Activated CD4-positive, alpha-beta memory T cell treated with anti-CD3 and anti-CD28 coated beads for 36 hours (primary cell): ENCODE data around the gene SNX30. TPM values are rescaled to one million over a fixed set of nuclear protein-coding genes. Genes with fewer than 3 reads are reported as not detected.

Source experiments
- CTCF ChIA-PET: fragments of 350-600 bp; sonication (Branson Sonifier 250); formaldehyde crosslinking; loops from one replicate; lab custom pipeline; 2021; ENCODE audit warnings: antibody characterized with exemption, inconsistent platforms; lab: Charles Lee
- POLR2A ChIA-PET: fragments of 350-600 bp; sonication (Branson Sonifier 250); formaldehyde crosslinking; loops from one replicate; lab custom pipeline; 2021; ENCODE audit warnings: antibody characterized with exemption; lab: Charles Lee
- DNase-seq: peaks from one replicate; pipeline ENCODE4 v3.0.0-alpha.2; 2020
- H3K27ac Mint-ChIP-seq: one replicate; pipeline ENCODE4 v1.8.0; 2021; ENCODE audit warnings: mixed read lengths
- H3K27me3 Mint-ChIP-seq: one replicate; pipeline ENCODE4 v1.8.0; 2021; ENCODE audit warnings: mixed read lengths
- H3K36me3 Mint-ChIP-seq: one replicate; pipeline ENCODE4 v1.8.0; 2021; ENCODE audit warnings: mixed read lengths
- H3K4me1 Mint-ChIP-seq: one replicate; pipeline ENCODE4 v1.8.0; 2021; ENCODE audit warnings: low read depth, mixed read lengths
- H3K4me3 Mint-ChIP-seq: one replicate; pipeline ENCODE4 v1.8.0; 2021; ENCODE audit warnings: mild to moderate bottlenecking, mixed read lengths
- H3K9me3 Mint-ChIP-seq: one replicate; pipeline ENCODE4 v1.8.0; 2021; ENCODE audit warnings: mixed read lengths
- intact Hi-C: fragments of 100-400 bp; cut with micrococcal nuclease; formaldehyde crosslinking; loops from one replicate; pipeline ENCODE4 v1.15.1; 2023
- total RNA-seq, 2 experiments: library from RNA; stranded (reverse); gene quantifications; one replicate each; pipeline ENCODE4 v1.2.3, GENCODE V29; 2021

SNX30 gene
- total RNA-seq, 2 experiments from 2014 or later, result 4.4 to 4.8 TPM

DNA sequence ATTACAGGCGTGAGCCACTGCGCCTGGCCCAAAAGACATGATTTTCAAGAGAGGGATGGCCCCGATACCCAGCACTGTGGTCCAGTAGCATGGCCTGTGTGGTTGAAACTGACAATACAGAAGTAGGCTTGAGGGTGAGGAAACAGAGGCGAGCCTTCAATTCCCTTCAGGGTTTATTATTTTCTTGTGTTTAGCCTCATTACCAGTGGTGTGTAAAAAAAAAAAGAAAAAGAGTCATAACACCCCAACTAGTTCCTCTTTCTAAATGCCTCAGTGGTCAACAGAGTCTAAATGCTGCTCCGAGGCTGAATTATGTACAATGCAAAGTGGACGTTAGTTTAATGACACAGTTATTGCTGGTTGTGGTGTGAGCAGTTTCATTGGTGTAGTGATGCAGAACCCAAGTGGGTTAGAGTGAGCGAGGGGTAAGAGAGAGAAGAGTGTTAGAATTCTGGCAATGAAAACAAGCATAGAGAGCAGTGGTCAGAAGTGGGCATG, 58.8 kb downstream of the SNX30 start:
- DNase-seq, result no peak
- ChIA-PET POLR2A (no interaction called here), CTCF (no interaction called here)
- Mint-ChIP-seq H3K4me3 (no peak overlapping the region), H3K4me1 (no peaks in the 10 kb centered on the region), H3K27ac (no peak overlapping the region), H3K27me3 (no peaks in the 10 kb centered on the region), H3K9me3 (no peaks in the 10 kb centered on the region), H3K36me3 (peaks cover 7% of the 10 kb centered on the region)
- intact Hi-C loops, result no loop called here

DNA sequence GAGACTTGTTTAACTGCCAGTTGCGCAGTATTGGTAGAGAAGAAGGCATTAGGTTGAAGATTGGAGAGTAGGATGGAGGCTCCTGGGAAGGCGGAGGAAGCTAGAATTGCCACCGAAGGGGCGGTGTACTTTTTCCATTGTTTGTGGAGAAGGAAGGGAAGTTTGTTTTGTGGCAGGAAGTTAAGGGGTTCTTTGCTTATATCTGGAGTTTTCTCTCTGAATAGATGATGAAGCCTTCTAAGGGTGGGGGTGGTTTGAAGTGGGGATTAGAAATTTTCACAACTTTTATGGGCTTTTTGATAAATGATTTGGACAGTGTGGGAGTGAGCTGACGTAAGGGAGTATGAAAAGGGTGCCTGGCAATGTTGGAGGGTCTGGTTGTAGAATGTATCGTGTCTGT, 59.3 kb downstream of the SNX30 start:
- no peaks in the 10 kb centered on the region for H3K4me1 Mint-ChIP-seq
- intact Hi-C loops, result no loop called here
- ChIA-PET CTCF (no interaction called here), POLR2A (no interaction called here)
- no peaks in the 10 kb centered on the region for H3K27me3 Mint-ChIP-seq
- H3K4me3 Mint-ChIP-seq, result no peak overlapping the region
- no peaks in the 10 kb centered on the region for H3K9me3 Mint-ChIP-seq
- H3K27ac Mint-ChIP-seq, result no peak overlapping the region
- DNase-seq, result no peak
- H3K36me3 Mint-ChIP-seq, result peaks cover 4% of the 10 kb centered on the region

DNA sequence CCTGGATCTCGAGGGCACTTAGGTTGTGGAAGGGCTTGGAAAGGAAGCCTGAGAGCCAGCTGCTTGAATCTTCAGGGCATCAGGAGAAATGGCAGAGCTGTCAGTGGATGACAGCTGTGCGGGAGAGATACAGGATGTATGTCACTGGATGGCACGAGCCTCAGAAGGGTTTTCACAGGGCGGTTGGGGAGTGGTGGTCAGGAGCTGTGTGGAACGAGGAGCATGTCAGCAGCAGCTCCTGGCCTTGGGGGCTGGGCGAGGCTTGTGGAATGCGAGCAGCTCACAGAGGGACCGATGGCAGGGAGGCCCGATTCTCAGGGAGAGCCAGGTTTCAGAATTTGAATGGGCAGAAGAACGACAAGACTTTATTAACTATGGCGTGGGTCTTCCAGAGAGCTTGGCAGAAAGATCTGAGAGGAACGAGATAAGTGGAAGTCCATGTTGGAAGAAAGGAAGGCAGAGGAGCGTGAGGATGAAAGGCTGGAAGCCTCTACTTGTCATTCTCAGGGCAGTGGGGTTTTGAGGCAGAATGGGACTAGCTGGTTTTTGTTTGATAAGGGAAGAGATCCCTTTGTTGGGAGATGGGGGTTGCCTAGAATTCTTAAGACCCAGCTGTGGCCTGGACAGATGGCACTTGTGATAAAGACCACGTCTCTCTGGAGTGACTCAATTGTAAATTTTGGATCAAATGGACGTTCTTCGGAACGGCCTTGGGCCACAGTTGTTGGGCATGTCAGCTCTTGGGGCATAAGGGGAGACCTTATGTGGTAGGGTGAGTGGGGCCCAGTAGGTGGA, 60.3 kb downstream of the SNX30 start:
- peaks cover 4% of the 10 kb centered on the region for H3K36me3 Mint-ChIP-seq
- H3K27me3 Mint-ChIP-seq, result no peaks in the 10 kb centered on the region
- POLR2A ChIA-PET, result no interaction called here
- H3K4me1 Mint-ChIP-seq, result no peaks in the 10 kb centered on the region
- no peak overlapping the region for H3K27ac Mint-ChIP-seq
- no peak for DNase-seq
- H3K4me3 Mint-ChIP-seq, result no peak overlapping the region
- H3K9me3 Mint-ChIP-seq, result no peaks in the 10 kb centered on the region
- CTCF ChIA-PET, result no interaction called here
- intact Hi-C loops, result no loop called here

DNA sequence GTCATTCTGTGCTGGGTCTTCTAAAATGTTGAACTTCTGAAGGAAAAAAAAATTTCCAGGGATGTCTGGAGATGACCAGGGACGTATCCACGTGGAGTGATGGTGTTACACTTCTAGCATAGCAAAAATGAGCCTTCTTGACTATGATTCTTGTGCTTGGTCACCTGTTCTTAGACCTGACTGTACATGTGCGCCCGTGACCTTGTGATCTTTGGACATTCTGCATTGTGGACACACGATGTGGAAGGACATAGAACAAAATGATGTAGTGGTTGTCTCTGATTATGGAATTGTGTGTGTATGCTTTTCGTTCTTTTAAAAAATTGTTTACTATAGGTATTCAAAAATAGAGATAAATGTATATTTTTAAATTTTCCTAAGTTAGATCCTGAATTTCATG, 61.0 kb downstream of the SNX30 start:
- H3K27ac Mint-ChIP-seq, result no peak overlapping the region
- H3K4me1 Mint-ChIP-seq, result no peaks in the 10 kb centered on the region
- H3K9me3 Mint-ChIP-seq, result no peaks in the 10 kb centered on the region
- CTCF ChIA-PET, result no interaction called here
- POLR2A ChIA-PET, result no interaction called here
- intact Hi-C loops, result no loop called here
- DNase-seq, result no peak
- H3K36me3 Mint-ChIP-seq, result peaks cover 2% of the 10 kb centered on the region
- H3K4me3 Mint-ChIP-seq, result no peak overlapping the region
- H3K27me3 Mint-ChIP-seq, result no peaks in the 10 kb centered on the region

DNA sequence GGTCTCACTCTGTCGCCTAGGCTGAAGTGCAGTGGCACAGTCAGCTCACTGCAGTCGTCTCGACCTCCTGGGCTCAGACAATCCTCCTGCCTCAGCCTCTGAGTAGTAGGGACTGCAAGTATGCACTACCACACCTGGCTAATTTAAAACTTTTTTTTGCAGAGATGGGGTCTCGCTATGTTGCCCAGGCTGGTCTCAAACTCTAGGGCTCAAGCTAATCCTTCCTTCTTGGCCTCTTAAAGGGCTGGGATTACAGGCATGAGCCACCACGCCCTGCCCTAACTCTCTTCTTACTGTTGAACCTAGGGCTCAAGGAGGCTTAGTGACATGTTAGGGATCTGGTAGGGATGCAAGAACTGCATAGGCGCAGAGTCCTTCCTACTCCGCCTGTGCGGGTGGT, 65.3 kb downstream of the SNX30 start:
- Mint-ChIP-seq H3K4me1 (no peaks in the 10 kb centered on the region), H3K36me3 (peaks cover 5% of the 10 kb centered on the region), H3K9me3 (no peaks in the 10 kb centered on the region), H3K27me3 (no peaks in the 10 kb centered on the region), H3K4me3 (no peak overlapping the region), H3K27ac (no peak overlapping the region)
- DNase-seq, result no peak
- POLR2A ChIA-PET, result no interaction called here
- intact Hi-C loops, result no loop called here
- CTCF ChIA-PET, result no interaction called here

DNA sequence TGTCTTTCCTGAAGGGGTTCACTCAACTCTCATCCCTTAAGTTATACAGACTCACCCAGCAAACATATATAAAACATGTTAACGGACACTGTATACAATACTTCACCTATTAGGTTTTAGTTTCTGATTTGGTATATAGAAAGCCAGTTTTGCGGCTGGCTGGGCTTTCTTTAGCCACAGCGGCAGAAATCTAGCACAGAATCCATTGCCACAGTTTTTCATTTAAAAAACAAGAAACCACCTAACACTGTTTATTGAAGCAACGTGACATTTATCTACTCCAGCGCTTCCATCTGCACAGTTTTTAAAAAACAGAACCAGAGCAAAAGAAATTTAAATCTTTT, 67.3 kb downstream of the SNX30 start:
- H3K4me3 Mint-ChIP-seq, result no peak overlapping the region
- no peaks in the 10 kb centered on the region for H3K9me3 Mint-ChIP-seq
- no peaks in the 10 kb centered on the region for H3K4me1 Mint-ChIP-seq
- ChIA-PET POLR2A (no interaction called here), CTCF (no interaction called here)
- H3K36me3 Mint-ChIP-seq, result peaks cover 5% of the 10 kb centered on the region
- no peak for DNase-seq
- no peak overlapping the region for H3K27ac Mint-ChIP-seq
- intact Hi-C loops, result no loop called here
- H3K27me3 Mint-ChIP-seq, result no peaks in the 10 kb centered on the region

DNA sequence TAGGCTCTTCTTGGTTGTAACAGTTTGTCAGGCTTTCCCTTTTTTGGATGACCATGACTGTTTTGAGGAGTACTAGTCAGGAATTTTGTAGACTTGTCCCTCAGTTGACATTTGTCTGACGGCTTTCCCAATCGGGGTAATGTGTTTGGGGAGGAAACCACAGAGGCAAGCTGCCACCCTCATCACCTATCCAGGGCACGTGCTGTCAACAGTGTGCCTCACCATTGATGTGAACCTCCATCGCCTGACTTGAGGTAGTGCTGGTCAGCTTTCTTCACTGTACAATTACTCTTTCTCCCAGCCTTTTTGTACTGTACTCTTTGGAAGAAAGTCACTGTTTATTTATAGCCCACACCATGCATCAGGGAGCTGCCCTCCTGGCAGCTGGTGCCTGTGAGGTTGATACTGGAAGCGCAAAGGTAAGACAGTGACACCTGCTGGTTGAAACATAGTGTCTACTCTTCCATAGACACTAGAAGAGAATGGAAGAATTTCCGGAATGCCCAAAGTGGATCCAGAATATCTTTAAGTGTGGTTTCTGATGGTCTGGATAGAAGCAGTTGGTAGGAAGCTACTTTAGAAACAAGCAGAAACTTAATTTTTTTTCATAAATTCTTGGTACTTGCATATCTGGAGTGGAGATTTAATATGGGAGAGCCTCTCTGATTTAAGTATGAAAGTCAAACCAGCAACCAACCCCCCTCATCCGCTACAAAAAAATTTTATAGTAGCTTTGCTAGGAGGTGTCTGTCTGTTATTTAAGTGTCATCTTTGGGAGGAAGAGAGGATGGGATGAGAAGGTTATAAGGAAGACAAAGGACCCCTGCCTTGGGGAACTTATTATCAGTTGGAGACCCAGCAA, 69.3 kb downstream of the SNX30 start:
- Mint-ChIP-seq H3K27me3 (no peaks in the 10 kb centered on the region), H3K27ac (no peak overlapping the region), H3K36me3 (peaks cover 5% of the 10 kb centered on the region), H3K4me3 (no peak overlapping the region), H3K9me3 (no peaks in the 10 kb centered on the region), H3K4me1 (no peaks in the 10 kb centered on the region)
- DNase-seq, result no peak
- ChIA-PET POLR2A (no interaction called here), CTCF (interaction anchor here (0.6 to 1.5 kb wide), 9 partner anchors 70 to 441 kb away, joined by 3 to 12 read pairs (median 4); no protein-coding TSS in a partner anchor)
- intact Hi-C loops, result no loop called here

DNA sequence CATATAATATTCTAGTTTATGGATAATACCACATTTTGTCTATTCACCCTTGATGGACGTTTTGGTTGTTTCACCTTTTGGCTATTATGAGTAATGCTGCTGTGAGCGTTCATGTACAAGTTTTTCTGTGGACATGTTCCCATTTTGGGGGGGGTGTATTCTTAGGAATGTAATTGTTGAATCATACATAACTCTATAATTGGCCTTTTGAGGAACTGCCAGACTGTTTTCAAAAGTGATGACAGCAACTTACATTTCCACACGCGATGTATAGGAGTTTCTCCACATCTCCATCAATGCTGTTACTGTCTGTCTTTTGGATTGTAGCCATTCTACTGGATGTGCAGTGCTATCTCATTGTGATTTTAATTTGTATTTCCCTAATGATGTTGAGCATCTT, 70.3 kb downstream of the SNX30 start:
- Mint-ChIP-seq H3K27ac (no peak overlapping the region), H3K27me3 (no peaks in the 10 kb centered on the region), H3K4me3 (no peak overlapping the region), H3K4me1 (no peaks in the 10 kb centered on the region), H3K36me3 (peaks cover 5% of the 10 kb centered on the region), H3K9me3 (no peaks in the 10 kb centered on the region)
- no peak for DNase-seq
- CTCF ChIA-PET, result no interaction called here
- POLR2A ChIA-PET, result no interaction called here
- intact Hi-C loops, result no loop called here

DNA sequence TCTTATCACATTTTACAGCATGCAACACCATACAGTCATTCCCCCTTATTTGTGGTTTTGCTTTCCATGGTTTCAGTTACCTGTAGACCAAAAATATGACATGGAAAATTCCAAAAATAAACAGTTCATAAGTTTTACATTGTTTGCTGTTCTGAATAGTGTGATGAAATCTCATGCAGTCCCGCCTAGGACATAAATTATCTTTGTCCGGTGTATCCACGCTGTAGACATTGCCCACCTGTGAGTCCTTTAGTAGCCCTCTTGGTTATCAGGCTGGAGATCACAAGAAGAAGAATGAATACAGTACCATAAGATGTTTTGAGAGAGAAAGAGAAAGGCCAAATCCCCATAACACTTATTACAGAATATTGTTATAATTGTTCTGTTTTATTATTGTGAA, 72.1 kb downstream of the SNX30 start:
- no peak for DNase-seq
- H3K4me3 Mint-ChIP-seq, result no peak overlapping the region
- peaks cover 5% of the 10 kb centered on the region for H3K36me3 Mint-ChIP-seq
- intact Hi-C loops, result no loop called here
- H3K27ac Mint-ChIP-seq, result no peak overlapping the region
- ChIA-PET CTCF (no interaction called here), POLR2A (no interaction called here)
- no peaks in the 10 kb centered on the region for H3K9me3 Mint-ChIP-seq
- no peaks in the 10 kb centered on the region for H3K27me3 Mint-ChIP-seq
- no peaks in the 10 kb centered on the region for H3K4me1 Mint-ChIP-seq

DNA sequence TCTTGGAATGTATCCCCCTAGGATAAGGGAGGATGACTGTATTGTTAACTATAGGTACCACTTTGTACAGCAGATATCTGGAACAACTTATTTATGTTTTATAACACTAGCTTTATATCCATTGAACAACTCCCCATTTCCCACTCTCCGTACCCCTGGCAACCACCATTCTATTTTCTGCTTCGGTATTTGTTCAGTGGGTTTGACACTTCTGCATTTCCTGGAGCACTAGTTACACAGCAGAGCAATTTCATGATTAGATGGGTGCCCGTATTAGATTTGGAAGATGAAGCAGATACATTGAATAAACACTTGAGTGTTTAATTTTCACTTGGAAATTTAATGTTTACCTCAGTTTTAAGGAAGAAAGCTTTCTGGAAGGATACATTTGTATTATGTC, 72.7 kb downstream of the SNX30 start:
- no peaks in the 10 kb centered on the region for H3K27me3 Mint-ChIP-seq
- H3K4me1 Mint-ChIP-seq, result no peaks in the 10 kb centered on the region
- intact Hi-C loops, result no loop called here

DNA sequence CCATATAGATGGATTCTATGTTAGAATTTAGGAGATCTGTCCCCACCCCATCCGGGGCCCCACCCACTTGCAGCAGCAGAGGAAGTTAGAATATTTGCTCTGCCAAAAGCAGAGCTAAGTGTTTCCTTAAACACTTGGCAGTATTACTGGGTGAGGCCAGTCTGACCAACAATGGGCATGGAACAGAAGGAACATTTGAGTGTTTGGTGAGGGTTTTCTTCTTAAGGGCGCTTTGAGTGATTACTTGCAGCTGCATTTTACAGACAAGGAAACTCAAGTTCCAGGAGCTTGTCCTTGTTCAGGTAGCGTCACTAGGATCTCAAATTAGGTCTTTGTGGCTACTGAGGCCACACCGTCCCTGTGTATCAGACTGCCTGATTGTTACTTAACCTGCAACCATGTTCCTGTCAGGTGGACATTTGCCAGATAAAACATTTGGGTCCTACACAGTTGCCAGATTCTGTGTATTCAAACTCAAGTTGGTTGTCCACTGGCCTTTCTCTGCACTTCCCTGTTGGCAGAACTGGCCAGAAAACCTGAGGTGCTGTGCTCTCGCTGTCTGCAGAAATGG, 80.8 kb downstream of the SNX30 start:
- CTCF ChIA-PET, result interaction anchor here (0.6 to 1.2 kb wide), 3 partner anchors 12 to 1124 kb away, joined by 3 read pairs; no protein-coding TSS in a partner anchor
- Mint-ChIP-seq H3K4me1 (peaks cover 4% of the 10 kb centered on the region), H3K27ac (no peak overlapping the region), H3K36me3 (peaks cover 2% of the 10 kb centered on the region), H3K9me3 (no peaks in the 10 kb centered on the region), H3K4me3 (no peak overlapping the region), H3K27me3 (no peaks in the 10 kb centered on the region)
- DNase-seq, result no peak
- POLR2A ChIA-PET, result interaction anchor here (0.6 kb wide), 1 partner anchor 75 kb away, joined by 3 read pairs; no protein-coding TSS in a partner anchor
- intact Hi-C loops, result no loop called here

More for the DNA sequence above, 72.7 kb downstream of the SNX30 start:
- POLR2A ChIA-PET, result no interaction called here
- no peak overlapping the region for H3K4me3 Mint-ChIP-seq
- CTCF ChIA-PET, result interaction anchor here (1.3 to 1.5 kb wide), 2 partner anchors 30 to 105 kb away, joined by 4 to 5 read pairs; partner anchors contain the start of gene INIP
- no peak overlapping the region for H3K27ac Mint-ChIP-seq
- H3K9me3 Mint-ChIP-seq, result no peaks in the 10 kb centered on the region
- H3K36me3 Mint-ChIP-seq, result peaks cover 2% of the 10 kb centered on the region
- no peak for DNase-seq

DNA sequence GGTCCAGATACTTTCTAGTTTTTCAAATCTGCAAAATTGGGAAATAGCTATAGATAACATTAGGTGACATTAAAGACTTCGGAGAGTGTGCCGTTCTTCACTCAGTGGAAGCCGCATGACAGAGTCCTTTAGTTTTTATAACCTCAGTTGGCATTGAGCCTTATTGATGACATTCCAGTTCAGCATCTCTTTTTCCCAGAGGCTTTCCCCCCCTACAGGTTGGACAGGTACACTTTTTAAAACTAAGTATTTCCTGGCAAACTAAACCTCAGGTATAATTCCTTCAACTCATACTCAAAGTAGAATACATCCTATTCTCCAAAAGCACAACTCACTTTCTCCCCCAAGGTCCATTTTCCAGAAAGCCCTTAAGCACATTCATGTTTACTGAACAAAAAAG, 81.4 kb downstream of the SNX30 start:
- Mint-ChIP-seq H3K4me1 (peaks cover 4% of the 10 kb centered on the region), H3K27me3 (no peaks in the 10 kb centered on the region), H3K36me3 (peaks cover 2% of the 10 kb centered on the region), H3K9me3 (no peaks in the 10 kb centered on the region), H3K4me3 (no peak overlapping the region), H3K27ac (no peak overlapping the region)
- CTCF ChIA-PET, result interaction anchor here (0.6 kb wide), 1 partner anchor 1124 kb away, joined by 3 read pairs; no protein-coding TSS in a partner anchor
- intact Hi-C loops, result no loop called here
- DNase-seq, result no peak
- POLR2A ChIA-PET, result no interaction called here
